Erythroblast (primary cell): ENCODE measurements around the gene SSTR4.

Experiments used
- GATA1 ChIP-seq: IDR thresholded peaks from 2 replicates; pipeline ENCODE4 v1.6.1; 2011; ENCODE audit warnings: low read depth, mild to moderate bottlenecking, control low read depth, low read length, moderate library complexity
- POLR2A ChIP-seq: IDR thresholded peaks from 2 replicates; pipeline ENCODE4 v1.6.1; 2011; ENCODE audit warnings: mild to moderate bottlenecking, low read length

DNA sequence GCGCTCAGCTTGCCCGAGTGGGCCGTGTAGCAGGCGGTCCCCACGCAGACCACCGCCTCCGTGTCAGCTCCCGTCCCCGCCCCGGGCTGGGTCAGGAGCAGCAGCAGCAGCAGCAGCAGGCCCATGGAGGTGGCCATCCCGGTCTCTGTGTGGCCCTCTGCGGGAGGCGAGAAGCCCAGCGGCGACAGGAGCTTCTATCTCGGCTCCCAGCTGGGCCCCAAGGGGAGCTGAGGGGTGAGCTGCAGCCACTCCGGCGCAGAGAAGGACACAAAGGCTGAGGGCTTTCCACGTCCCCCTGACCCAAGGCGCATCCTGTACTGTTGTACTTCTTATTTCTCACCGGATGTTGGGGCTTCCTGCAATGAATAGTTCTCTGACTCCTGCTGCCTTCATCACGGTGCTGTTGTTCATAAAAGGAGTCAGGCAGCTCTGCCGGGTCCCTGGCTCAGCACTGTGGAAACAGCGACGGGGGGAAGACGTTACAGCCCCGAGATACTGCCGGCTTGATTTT is 51.0 kb downstream of the SSTR4 start, which contains the start of gene CD93:
- no peak for TF ChIP-seq POLR2A
- TF ChIP-seq GATA1: no peak
